HUES6 (cell line): ENCODE results near the gene SLC25A42.
A peak's percentile ranks its signal among the peaks of the same experiment; 100 is the strongest.
"Not testable (repeated sequence)": the region's sequence is repeated elsewhere in the genome, so short reads cannot be mapped to it uniquely, and the experiment has no call there.

Experiments used
- H3K27ac ChIP-seq: 2 replicates; pipeline ENCODE4 v1.7.0; 2013; ENCODE audit warnings: low read depth, mild to moderate bottlenecking, low read length, inconsistent platforms
- H3K27me3 ChIP-seq: 2 replicates; pipeline ENCODE4 v1.6.1; 2013; ENCODE audit warnings: low read length; ENCODE audit not compliant: control insufficient read depth, insufficient read depth
- H3K36me3 ChIP-seq: 2 replicates; pipeline ENCODE4 v1.6.1; 2013; ENCODE audit warnings: low read length; ENCODE audit not compliant: control insufficient read depth, insufficient read depth
- H3K4me1 ChIP-seq: 2 replicates; pipeline ENCODE4 v1.6.1; 2013; ENCODE audit warnings: low read length; ENCODE audit not compliant: control insufficient read depth, insufficient read depth
- H3K4me3 ChIP-seq: 2 replicates; pipeline ENCODE4 v1.5.1; 2013; ENCODE audit warnings: low read depth, low read length
- H3K9ac ChIP-seq: one replicate; pipeline ENCODE4 v1.6.1; 2013; ENCODE audit warnings: mild to moderate bottlenecking, low read length
- H3K9me3 ChIP-seq: 2 replicates; pipeline ENCODE4 v1.6.1; 2013; ENCODE audit warnings: low read depth, low read length; ENCODE audit not compliant: control insufficient read depth, insufficient read depth

SLC25A42 gene

DNA sequence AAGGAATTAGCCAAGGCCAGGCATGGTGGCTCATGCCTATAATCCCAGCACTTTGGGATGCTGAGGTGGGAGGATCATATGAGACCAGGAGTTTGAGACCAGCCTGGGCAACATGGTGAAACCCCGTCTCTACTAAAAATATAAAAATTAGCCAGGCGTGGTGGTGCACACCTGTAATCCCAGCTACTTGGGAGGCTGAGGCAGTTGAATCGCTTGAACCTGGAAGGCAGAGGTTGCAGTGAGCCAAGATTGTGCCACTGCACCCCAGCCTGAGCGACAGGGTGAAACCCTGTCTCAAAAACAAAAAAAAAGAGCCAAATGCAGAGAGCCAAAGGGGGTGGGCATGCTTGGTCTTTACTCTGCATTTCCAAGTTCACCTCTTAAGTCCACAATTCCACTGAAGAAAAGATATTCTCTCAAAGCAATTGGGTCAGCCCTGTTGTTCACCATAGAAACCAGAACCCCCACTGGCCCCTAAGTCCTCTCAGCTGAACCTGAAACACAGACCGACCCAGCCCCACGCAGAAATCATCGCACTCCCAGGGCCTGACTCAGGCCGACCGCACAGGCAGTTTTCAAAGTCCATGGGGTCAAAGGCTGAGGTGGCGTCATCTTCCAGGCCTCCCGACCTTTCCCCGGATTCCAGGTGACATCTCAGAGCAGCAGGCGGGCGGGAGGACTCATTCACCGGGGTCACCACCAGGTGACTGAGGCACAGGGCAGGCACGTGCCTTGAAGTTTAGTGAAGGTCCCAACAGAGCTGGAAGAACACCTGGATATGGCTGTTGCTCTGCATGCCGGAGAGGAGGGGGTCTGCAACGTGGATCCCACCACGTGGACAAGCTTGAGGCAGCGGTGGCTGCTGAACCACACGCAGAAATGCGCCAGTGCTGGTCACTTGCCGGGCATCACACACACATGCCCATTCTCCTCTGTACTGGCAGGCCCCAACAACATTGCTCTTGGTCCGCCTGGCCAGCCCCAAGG lies 33.1 kb downstream of the SLC25A42 start:
- Histone ChIP-seq H3K4me3 (no peak overlapping the region), H3K27me3 (no peaks in the 10 kb centered on the region)

GRCh38 chr19:19098084-19098702 lies 34.4 kb downstream of the SLC25A42 start:
- H3K4me3 ChIP-seq = no peak overlapping the region
- H3K27me3 ChIP-seq = no peaks in the 10 kb centered on the region
- no peak overlapping the region for H3K9ac ChIP-seq
- H3K27ac ChIP-seq = no peak overlapping the region
- H3K4me1 ChIP-seq = no peaks in the 10 kb centered on the region
- no peaks in the 10 kb centered on the region for H3K36me3 ChIP-seq
- H3K9me3 ChIP-seq = no peaks in the 10 kb centered on the region

More for the DNA sequence above, 33.1 kb downstream of the SLC25A42 start:
- no peak overlapping the region for H3K9ac ChIP-seq
- H3K27ac ChIP-seq = no peak overlapping the region
- no peaks in the 10 kb centered on the region for H3K36me3 ChIP-seq
- H3K4me1 ChIP-seq = no peaks in the 10 kb centered on the region
- H3K9me3 ChIP-seq = no peaks in the 10 kb centered on the region

GRCh38 chr19:19098703-19099632 lies 35.2 kb downstream of the SLC25A42 start:
- Histone ChIP-seq H3K4me1 (no peaks in the 10 kb centered on the region), H3K27ac (no peak overlapping the region), H3K9ac (no peak overlapping the region), H3K27me3 (no peaks in the 10 kb centered on the region), H3K9me3 (no peaks in the 10 kb centered on the region), H3K4me3 (no peak overlapping the region), H3K36me3 (no peaks in the 10 kb centered on the region)

DNA sequence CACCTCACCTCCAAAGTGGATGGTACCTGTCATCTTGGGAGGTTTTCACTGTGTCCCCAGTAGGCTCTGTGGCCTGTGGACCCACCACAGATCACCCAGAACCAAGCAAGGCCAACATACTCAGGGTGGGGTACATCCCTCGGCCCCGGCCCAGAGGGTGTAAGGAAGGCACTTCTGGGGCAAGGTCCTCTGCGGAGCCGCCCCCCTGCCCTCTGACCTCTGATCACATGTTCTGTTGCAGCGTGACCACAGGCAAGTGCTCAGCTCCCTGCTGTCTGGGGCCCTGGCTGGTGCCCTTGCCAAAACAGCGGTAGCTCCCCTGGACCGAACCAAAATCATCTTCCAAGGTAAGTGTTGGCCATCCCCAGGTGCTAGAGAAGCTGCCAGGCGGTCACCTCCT lies 37.7 kb downstream of the SLC25A42 start:
- H3K4me3 ChIP-seq = no peak overlapping the region
- H3K9me3 ChIP-seq = no peaks in the 10 kb centered on the region

DNA sequence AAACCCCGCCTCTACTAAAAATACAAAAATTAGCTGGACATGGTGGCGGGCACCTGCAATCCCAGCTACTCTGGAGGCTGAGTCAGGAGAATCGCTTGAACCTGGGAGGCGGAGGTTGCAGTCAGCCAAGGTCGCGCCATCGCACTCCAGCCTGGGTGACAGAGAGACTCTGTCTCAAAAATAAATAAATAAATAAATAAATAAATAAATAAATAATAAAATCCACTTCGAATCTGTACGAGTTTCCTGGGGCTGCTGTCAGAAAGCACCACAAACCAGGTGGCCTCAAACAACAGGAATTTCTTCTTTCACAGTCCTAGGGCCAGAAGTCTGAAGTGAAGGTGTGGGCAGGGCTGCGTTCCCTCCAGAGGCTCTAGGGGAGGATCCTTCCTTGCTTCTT lies 38.8 kb downstream of the SLC25A42 start:
- peaks cover 19% of the 10 kb centered on the region for H3K4me1 ChIP-seq
- H3K36me3 ChIP-seq, H3K27me3 ChIP-seq, H3K9me3 ChIP-seq, H3K27ac ChIP-seq, H3K9ac ChIP-seq, H3K4me3 ChIP-seq: not testable (repeated sequence)

More for the DNA sequence above, 37.7 kb downstream of the SLC25A42 start:
- H3K27me3 ChIP-seq = no peaks in the 10 kb centered on the region
- no peak overlapping the region for H3K27ac ChIP-seq
- no peaks in the 10 kb centered on the region for H3K36me3 ChIP-seq
- no peak overlapping the region for H3K9ac ChIP-seq
- H3K4me1 ChIP-seq = peaks cover 16% of the 10 kb centered on the region

GRCh38 chr19:19103167-19103566 lies 39.4 kb downstream of the SLC25A42 start:
- H3K4me3 ChIP-seq = no peak overlapping the region
- H3K27ac ChIP-seq = no peak overlapping the region

DNA sequence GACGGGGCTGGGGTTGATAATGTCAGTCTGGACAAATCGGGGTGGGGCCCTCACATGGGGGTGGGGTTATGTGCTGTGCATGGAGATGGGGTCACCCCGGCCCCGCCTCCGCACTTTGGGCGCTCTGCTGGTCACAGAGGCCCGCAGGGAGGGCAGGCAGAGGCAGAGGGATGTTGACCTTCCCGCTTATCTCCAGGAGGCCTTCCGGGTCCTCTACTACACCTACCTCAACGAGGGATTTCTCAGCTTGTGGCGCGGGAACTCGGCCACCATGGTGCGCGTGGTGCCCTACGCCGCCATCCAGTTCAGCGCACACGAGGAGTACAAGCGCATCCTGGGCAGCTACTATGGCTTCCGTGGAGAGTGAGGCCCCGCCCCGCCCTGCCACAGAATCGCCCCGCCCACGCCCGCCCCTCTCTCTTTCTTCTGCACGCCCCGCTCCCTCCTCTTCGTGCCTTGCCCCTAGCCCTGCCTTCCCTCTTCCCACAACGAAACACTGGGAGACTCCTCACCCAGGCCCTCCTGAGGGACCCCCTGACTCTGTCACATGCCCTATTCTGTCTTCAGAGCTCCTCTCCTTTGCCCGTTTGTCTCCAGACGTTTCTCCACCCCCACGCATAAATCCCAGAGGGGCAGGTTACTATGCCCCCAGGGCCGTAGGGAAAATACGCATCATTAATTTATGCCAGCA lies 41.7 kb downstream of the SLC25A42 start:
- H3K9ac ChIP-seq = peak overlapping the region; percentile 71
- H3K36me3 ChIP-seq = no peaks in the 10 kb centered on the region
- peaks cover 25% of the 10 kb centered on the region for H3K4me1 ChIP-seq
- H3K9me3 ChIP-seq = no peaks in the 10 kb centered on the region
- H3K27ac ChIP-seq = peak overlapping the region; percentile 29; the same call in 1 of the 2 replicates
- H3K27me3 ChIP-seq = peaks cover under 1% of the 10 kb centered on the region
- peak overlapping the region; percentile 67 for H3K4me3 ChIP-seq

More at GRCh38 chr19:19103167-19103566, 39.4 kb downstream of the SLC25A42 start:
- Histone ChIP-seq H3K4me1 (peaks cover 25% of the 10 kb centered on the region), H3K9ac (no peak overlapping the region), H3K36me3 (no peaks in the 10 kb centered on the region), H3K27me3 (no peaks in the 10 kb centered on the region), H3K9me3 (no peaks in the 10 kb centered on the region)

- Histone ChIP-seq H3K27me3 (peaks cover 7% of the 10 kb centered on the region), H3K4me1 (peaks cover 31% of the 10 kb centered on the region), H3K9me3 (no peaks in the 10 kb centered on the region), H3K9ac (peak overlapping the region; percentile 47), H3K36me3 (no peaks in the 10 kb centered on the region), H3K27ac (peak overlapping the region; percentile 29; the same call in 1 of the 2 replicates), H3K4me3 (peak overlapping the region; percentile 67)
These were observed 42.3 kb downstream of the SLC25A42 start for GRCh38 chr19:19106056-19106551.

DNA sequence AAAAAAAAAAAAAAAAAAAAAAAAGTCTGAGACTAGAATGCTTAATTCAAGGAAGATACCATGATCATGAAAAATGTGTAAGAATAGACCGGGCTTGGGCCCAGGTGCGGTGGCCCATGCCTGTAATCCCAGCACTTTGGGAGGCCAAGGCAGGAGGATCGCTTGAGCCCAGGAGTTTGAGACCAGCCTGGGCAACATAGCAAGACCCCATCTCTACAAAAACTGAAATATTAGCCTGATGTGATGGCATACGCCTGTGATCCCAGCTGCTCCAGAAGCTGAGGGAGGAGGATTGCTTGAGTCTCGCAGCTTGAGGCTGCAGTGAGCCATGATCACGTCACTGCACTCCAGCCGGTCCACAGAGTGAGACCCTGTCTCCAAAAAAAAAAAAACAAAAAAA lies 43.1 kb downstream of the SLC25A42 start:
- Histone ChIP-seq H3K27me3 (peaks cover 11% of the 10 kb centered on the region), H3K4me1 (peaks cover 36% of the 10 kb centered on the region)
- not testable (repeated sequence) for H3K9me3 ChIP-seq, H3K36me3 ChIP-seq, H3K9ac ChIP-seq, H3K4me3 ChIP-seq, H3K27ac ChIP-seq

DNA sequence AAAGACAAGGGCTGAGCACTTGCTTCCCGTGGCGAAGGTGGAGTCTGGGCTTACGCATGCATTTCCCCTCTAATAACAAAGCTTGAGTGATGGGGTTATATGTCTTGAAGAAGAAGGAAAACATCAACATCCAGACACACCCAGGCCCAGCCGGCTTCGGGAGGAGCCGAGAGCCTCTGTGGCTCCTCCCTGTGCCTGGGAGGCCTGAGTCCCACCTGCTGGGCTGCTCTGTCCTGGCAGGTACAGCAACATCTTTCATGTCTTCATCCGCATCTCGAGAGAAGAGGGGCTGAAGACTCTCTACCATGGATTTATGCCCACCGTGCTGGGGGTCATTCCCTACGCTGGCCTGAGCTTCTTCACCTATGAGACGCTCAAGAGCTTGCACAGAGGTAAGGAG lies 43.9 kb downstream of the SLC25A42 start:
- H3K4me1 ChIP-seq = peaks cover 36% of the 10 kb centered on the region
- no peak overlapping the region for H3K4me3 ChIP-seq
- H3K9ac ChIP-seq = no peak overlapping the region
- peaks cover 11% of the 10 kb centered on the region for H3K27me3 ChIP-seq
- no peaks in the 10 kb centered on the region for H3K9me3 ChIP-seq
- H3K36me3 ChIP-seq = no peaks in the 10 kb centered on the region
- no peak overlapping the region for H3K27ac ChIP-seq
